Right lobe of liver (tissue), 4 donors: ENCODE results near the gene ZNF17.

ENCODE experiments used
- CTCF ChIP-seq, 4 donors: fragments of 200-600 bp in 3 of 4; fragments of 450-650 bp in 1 of 4; IDR thresholded peaks; one replicate each; pipeline versions ENCODE4 v1.5.1 to v1.8.0; 2016 to 2022; ENCODE audit warnings: antibody characterized with exemption in 4 of 4, mild to moderate bottlenecking in 2 of 4
- POLR2A ChIP-seq: fragments of 450-650 bp; IDR thresholded peaks from one replicate; pipeline ENCODE4 v1.6.1; 2017; ENCODE audit warnings: antibody characterized with exemption, mild to moderate bottlenecking
- donor health status: DM: no; HTN: no; CAD: no.
- donor health status: DM: no; HTN: no; CAD: no.
- donor health status: DM: no; HTN: yes; CAD: no.

GRCh38 chr19:57380923-57381322 is 30.0 kb upstream of the ZNF17 start:
- TF ChIP-seq CTCF (IDR thresholded peaks at IDR 0.05) (no peak), POLR2A (no peak)
